ENCODE measurements around the gene INPPL1.

- TF ChIP-seq, protein P1, sequence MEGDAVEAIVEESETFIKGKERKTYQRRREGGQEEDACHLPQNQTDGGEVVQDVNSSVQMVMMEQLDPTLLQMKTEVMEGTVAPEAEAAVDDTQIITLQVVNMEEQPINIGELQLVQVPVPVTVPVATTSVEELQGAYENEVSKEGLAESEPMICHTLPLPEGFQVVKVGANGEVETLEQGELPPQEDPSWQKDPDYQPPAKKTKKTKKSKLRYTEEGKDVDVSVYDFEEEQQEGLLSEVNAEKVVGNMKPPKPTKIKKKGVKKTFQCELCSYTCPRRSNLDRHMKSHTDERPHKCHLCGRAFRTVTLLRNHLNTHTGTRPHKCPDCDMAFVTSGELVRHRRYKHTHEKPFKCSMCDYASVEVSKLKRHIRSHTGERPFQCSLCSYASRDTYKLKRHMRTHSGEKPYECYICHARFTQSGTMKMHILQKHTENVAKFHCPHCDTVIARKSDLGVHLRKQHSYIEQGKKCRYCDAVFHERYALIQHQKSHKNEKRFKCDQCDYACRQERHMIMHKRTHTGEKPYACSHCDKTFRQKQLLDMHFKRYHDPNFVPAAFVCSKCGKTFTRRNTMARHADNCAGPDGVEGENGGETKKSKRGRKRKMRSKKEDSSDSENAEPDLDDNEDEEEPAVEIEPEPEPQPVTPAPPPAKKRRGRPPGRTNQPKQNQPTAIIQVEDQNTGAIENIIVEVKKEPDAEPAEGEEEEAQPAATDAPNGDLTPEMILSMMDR (IDR thresholded peaks at IDR 0.05): no peak
- no peak for TF ChIP-seq POLR2A (IDR thresholded peaks at IDR 0.05)
Measured at GRCh38 chr11:72204886-72205285, 19.7 kb upstream of the INPPL1 start.

Data from body of pancreas (tissue), 4 donors.